CD4-positive, alpha-beta memory T cell (primary cell): ENCODE data around the gene ADAM15. TPM values are rescaled to one million over a fixed set of nuclear protein-coding genes. Genes with fewer than 3 reads are reported as not detected.

Experiments
- CTCF ChIA-PET: fragments of 350-600 bp; sonication (Branson Sonifier 250); formaldehyde crosslinking; loops from one replicate; lab custom pipeline; 2021; ENCODE audit warnings: inconsistent platforms; ENCODE audit not compliant: partially characterized antibody; lab: Charles Lee
- POLR2A ChIA-PET: fragments of 350-600 bp; sonication (Branson Sonifier 250); formaldehyde crosslinking; loops from one replicate; lab custom pipeline; 2021; ENCODE audit not compliant: partially characterized antibody; lab: Charles Lee
- DNase-seq, 5 donors: peaks; one replicate each; pipeline versions ENCODE4 v3.0.0 to v3.0.0-alpha.2; 2020 to 2022; ENCODE audit warnings: mixed read lengths in 1 of 5
- H3K27ac ChIP-seq: one replicate; pipeline ENCODE4 v1.7.0; 2013; ENCODE audit warnings: low read depth, low read length
- H3K27me3 ChIP-seq: 2 replicates; pipeline ENCODE4 v1.7.0; 2013; ENCODE audit warnings: mild to moderate bottlenecking, low read length, moderate library complexity; ENCODE audit not compliant: insufficient read depth
- H3K36me3 ChIP-seq: 2 replicates; pipeline ENCODE4 v1.7.0; 2013; ENCODE audit warnings: mild to moderate bottlenecking, low read length, moderate library complexity; ENCODE audit not compliant: insufficient read depth
- H3K4me1 ChIP-seq: 2 replicates; pipeline ENCODE4 v1.7.0; 2013; ENCODE audit warnings: mild to moderate bottlenecking, low read length, moderate library complexity; ENCODE audit not compliant: insufficient read depth
- H3K4me3 ChIP-seq, 2 donors: one replicate each; pipeline ENCODE4 v1.7.0; 2013; ENCODE audit warnings: low read length in 2 of 2, mild to moderate bottlenecking in 1 of 2
- H3K9me3 ChIP-seq, 2 donors: one replicate each; pipeline ENCODE4 v1.7.0; 2013; ENCODE audit warnings: low read length in 2 of 2, control low read depth in 1 of 2; ENCODE audit not compliant: control insufficient read depth in 1 of 2
- H3K27ac Mint-ChIP-seq, 7 donors: one replicate each; pipeline ENCODE4 v1.8.0; 2020 to 2021; ENCODE audit warnings: mixed read lengths in 7 of 7, mild to moderate bottlenecking in 6 of 7, inconsistent platforms in 3 of 7, moderate library complexity in 3 of 7
- H3K27me3 Mint-ChIP-seq, 2 donors: one replicate each; pipeline ENCODE4 v1.8.0; 2020 to 2021; ENCODE audit warnings: mixed read lengths in 2 of 2
- H3K36me3 Mint-ChIP-seq, 2 donors: one replicate each; pipeline ENCODE4 v1.8.0; 2020 to 2021; ENCODE audit warnings: mixed read lengths in 2 of 2, inconsistent platforms in 1 of 2, mild to moderate bottlenecking in 1 of 2
- H3K4me1 Mint-ChIP-seq, 4 donors: one replicate each; pipeline ENCODE4 v1.8.0; 2020 to 2021; ENCODE audit warnings: mixed read lengths in 4 of 4, mild to moderate bottlenecking in 1 of 4
- H3K4me3 Mint-ChIP-seq, 8 donors: one replicate each; pipeline ENCODE4 v1.8.0; 2020 to 2021; ENCODE audit warnings: mixed read lengths in 8 of 8, mild to moderate bottlenecking in 7 of 8, moderate library complexity in 6 of 8, inconsistent platforms in 3 of 8
- H3K9me3 Mint-ChIP-seq, 8 donors: one replicate each; pipeline ENCODE4 v1.8.0; 2020 to 2021; ENCODE audit warnings: mixed read lengths in 8 of 8, mild to moderate bottlenecking in 5 of 8, inconsistent platforms in 3 of 8, moderate library complexity in 1 of 8
- intact Hi-C: fragments of 100-400 bp; cut with micrococcal nuclease; formaldehyde crosslinking; loops from one replicate; pipeline ENCODE4 v1.15.1; 2023
- polyA plus RNA-seq, 2 donors: library from polyadenylated mRNA; unstranded; fragments of 300-500 nt; fragmentation: Illumina TruSeq; gene quantifications; one replicate each; pipeline ENCODE4 v1.2.3, GENCODE V29; 2021
- total RNA-seq, 2 experiments: library from RNA; stranded (reverse); gene quantifications; one replicate each; pipeline ENCODE4 v1.2.3, GENCODE V29; 2021

The ADAM15 gene, protein sequence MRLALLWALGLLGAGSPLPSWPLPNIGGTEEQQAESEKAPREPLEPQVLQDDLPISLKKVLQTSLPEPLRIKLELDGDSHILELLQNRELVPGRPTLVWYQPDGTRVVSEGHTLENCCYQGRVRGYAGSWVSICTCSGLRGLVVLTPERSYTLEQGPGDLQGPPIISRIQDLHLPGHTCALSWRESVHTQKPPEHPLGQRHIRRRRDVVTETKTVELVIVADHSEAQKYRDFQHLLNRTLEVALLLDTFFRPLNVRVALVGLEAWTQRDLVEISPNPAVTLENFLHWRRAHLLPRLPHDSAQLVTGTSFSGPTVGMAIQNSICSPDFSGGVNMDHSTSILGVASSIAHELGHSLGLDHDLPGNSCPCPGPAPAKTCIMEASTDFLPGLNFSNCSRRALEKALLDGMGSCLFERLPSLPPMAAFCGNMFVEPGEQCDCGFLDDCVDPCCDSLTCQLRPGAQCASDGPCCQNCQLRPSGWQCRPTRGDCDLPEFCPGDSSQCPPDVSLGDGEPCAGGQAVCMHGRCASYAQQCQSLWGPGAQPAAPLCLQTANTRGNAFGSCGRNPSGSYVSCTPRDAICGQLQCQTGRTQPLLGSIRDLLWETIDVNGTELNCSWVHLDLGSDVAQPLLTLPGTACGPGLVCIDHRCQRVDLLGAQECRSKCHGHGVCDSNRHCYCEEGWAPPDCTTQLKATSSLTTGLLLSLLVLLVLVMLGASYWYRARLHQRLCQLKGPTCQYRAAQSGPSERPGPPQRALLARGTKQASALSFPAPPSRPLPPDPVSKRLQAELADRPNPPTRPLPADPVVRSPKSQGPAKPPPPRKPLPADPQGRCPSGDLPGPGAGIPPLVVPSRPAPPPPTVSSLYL
- total RNA-seq: 10 to 100 TPM; 33.6 to 39.8 TPM
- 10 to 100 TPM; 14.8 to 18.2 TPM for polyA plus RNA-seq

DNA sequence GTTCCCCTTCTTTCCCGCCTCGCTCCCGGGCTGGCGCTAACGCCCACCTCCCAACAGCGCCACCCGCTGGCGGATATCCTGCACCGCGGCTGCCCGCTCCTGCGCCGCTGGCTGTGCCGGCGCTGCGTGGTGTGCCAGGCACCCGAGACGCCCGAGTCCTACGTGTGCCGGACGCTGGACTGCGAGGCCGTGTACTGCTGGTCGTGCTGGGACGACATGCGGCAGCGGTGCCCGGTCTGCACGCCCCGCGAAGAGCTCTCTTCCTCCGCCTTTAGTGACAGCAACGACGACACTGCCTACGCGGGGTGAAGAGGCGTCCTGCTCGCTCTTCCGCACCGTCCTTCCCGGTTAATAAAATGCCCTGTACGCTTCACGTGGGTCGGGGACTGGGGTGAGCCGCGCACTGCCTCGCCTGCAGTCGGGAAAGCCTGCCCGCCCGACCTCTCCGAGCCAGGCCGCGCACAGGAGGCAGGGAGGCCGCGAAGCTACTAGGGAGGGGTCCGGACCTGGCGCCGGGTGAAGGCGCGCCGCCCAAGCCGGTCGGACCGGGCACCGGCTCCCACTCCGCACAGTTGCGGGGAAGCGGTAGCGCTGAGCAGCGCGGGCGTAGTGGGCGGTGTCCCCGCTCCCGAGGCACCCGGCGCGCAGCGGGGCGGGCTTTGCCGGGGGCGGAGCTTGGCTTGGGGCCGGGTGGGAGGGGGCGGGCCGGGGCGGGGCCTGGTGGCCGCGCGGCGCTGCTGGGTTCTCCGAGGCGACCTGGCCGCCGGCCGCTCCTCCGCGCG lies at the start of gene ADAM15:
Gene ADAM15, plus strand, starts transcription at position 757 of the 782 bp plus-strand sequence. CDS start 71 bp downstream, outside the sequence.
- intact Hi-C loops: loop anchor here (1.0 to 5.0 kb wide), 6 partner anchors 33 to 491 kb away; partner anchors contain the start of genes CKS1B, FLAD1 and ZBTB7B
- H3K4me1 Mint-ChIP-seq: peaks cover 14 to 33% (median 27%) of the 10 kb centered on the region in 4 donors

DNA sequence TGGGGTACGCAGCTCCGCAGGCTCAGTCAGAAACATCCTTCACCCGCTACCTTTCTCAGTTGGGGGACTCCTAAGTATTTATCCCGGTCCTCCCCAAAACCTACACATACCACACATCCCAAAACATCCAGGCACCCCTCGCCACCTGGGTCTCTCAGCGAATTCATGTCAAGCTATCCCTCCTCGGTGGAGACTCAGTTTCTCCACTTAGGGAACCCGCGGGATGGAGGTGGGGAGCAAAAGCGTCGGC lies 49.8 kb upstream of the ADAM15 start:
- peak overlapping the region; percentile 88 to 99 (median 96) for H3K4me3 Mint-ChIP-seq
- H3K27ac ChIP-seq: peak overlapping the region; percentile 92
- peaks cover 34 to 72% (median 46%) of the 10 kb centered on the region in 4 donors for H3K4me1 Mint-ChIP-seq
- intact Hi-C loops: loop anchor here (5.0 kb wide), 2 partner anchors 51 to 444 kb away; partner anchors contain the start of genes ADAM15 and UBE2Q1
- H3K9me3 ChIP-seq: no peaks in the 10 kb centered on the region
- no peaks in the 10 kb centered on the region for H3K27me3 ChIP-seq
- H3K27ac Mint-ChIP-seq: peak overlapping the region; percentile 88 to 99 (median 93)
- no peaks in the 10 kb centered on the region for H3K27me3 Mint-ChIP-seq
- peaks cover 0 to 2% (median 0%) of the 10 kb centered on the region in 8 donors for H3K9me3 Mint-ChIP-seq
- peaks cover 54% of the 10 kb centered on the region for H3K4me1 ChIP-seq
- DNase-seq: no peak
- no peaks in the 10 kb centered on the region for H3K36me3 ChIP-seq
- H3K4me3 ChIP-seq: peak overlapping the region; percentile 78 to 80
- ChIA-PET POLR2A (interaction anchor here (0.6 to 38.9 kb wide), 6 partner anchors 8 to 84 kb away, joined by 3 to 1543 read pairs (median 10); partner anchors contain the start of genes CKS1B, EFNA4, FLAD1 and LENEP), CTCF (interaction anchor here (0.8 to 16.3 kb wide), 3 partner anchors 13 to 45 kb away, joined by 4 to 381 read pairs (median 30); partner anchors contain the start of genes FLAD1 and PBXIP1)
- H3K36me3 Mint-ChIP-seq: peaks cover 0 to 24% of the 10 kb centered on the region in 2 donors

More for the DNA sequence above, at the start of gene ADAM15:
- Histone ChIP-seq H3K36me3 (no peaks in the 10 kb centered on the region), H3K27me3 (no peaks in the 10 kb centered on the region), H3K27ac (peak within 1 kb of the TSS; percentile 71), H3K9me3 (no peaks in the 10 kb centered on the region), H3K4me3 (peak within 1 kb of the TSS; percentile 69 to 92), H3K4me1 (peaks cover 27% of the 10 kb centered on the region)
- peak within 1 kb of the TSS; percentile 70 to 93 (median 90) for H3K27ac Mint-ChIP-seq
- POLR2A ChIA-PET: interaction anchor here (0.6 to 6.9 kb wide), 28 partner anchors 11 to 491 kb away, joined by 3 to 83 read pairs (median 4); partner anchors contain the start of genes CKS1B, EFNA3, EFNA4 and FLAD1
- CTCF ChIA-PET: interaction anchor here (0.6 to 10.7 kb wide), 21 partner anchors 10 to 143 kb away, joined by 3 to 203 read pairs (median 4); partner anchors contain the start of genes EFNA4, KRTCAP2, PBXIP1 and PMVK
- H3K27me3 Mint-ChIP-seq: no peaks in the 10 kb centered on the region
- no peaks in the 10 kb centered on the region for H3K9me3 Mint-ChIP-seq
- peak; percentile 74 to 79 (median 77) for DNase-seq
- peak within 1 kb of the TSS; percentile 86 to 92 (median 88) for H3K4me3 Mint-ChIP-seq
- peaks cover 0 to 3% of the 10 kb centered on the region in 2 donors for H3K36me3 Mint-ChIP-seq

DNA sequence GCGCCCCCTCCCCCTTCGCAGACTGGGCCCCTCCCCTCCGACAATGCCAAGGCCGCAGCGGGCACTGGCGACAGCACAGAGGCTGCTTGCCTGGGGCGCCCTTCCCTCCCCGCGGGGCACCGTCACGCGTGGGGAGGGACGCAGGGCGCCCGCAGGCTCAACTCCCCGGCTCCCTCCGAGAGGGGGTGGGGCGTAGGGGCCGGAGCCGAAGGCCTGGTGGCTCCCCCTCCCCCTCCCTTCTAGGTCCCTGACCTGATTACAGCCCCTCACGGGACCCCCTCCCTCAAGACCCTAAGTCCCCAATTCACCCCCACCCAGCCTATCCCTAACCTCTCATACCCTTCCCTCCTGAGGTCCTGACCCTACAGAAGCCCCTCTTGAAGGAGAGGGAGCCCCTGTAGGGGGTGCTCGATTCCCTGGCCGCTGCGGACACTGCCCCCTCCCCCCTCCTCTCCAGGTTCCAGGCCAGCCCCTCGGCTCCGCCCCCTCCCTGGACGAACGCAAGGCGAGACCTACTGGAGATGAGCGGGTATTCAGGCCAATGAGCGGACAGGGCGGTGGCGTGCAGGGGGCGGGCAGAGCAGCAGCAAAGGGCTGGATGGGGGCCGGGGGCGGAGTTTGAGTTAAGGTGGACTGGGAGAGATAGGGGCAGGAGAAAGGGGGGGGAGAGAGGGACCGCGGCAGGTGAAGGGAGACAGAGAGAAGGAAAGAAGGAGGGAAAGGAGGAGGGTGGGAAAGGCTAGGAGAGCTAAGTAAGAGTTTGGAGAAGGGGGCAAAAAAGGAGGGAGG lies 49.2 kb upstream of the ADAM15 start:
- Histone ChIP-seq H3K9me3 (no peaks in the 10 kb centered on the region), H3K4me1 (peaks cover 59% of the 10 kb centered on the region), H3K27me3 (no peaks in the 10 kb centered on the region), H3K4me3 (peak overlapping the region; percentile 78 to 80), H3K36me3 (no peaks in the 10 kb centered on the region), H3K27ac (peak overlapping the region; percentile 92)
- Mint-ChIP-seq H3K4me1 (peaks cover 39 to 78% (median 51%) of the 10 kb centered on the region in 4 donors), H3K36me3 (peaks cover 0 to 26% of the 10 kb centered on the region in 2 donors), H3K27me3 (no peaks in the 10 kb centered on the region), H3K27ac (peak overlapping the region; percentile 90 to 99 (median 95)), H3K9me3 (peaks cover 0 to 2% (median 0%) of the 10 kb centered on the region in 8 donors), H3K4me3 (peak overlapping the region; percentile 88 to 99 (median 96))
- intact Hi-C loops: loop anchor here (1.0 to 5.0 kb wide), 5 partner anchors 8 to 445 kb away; partner anchors contain the start of genes ADAM15, PMVK and UBE2Q1
- ChIA-PET CTCF (interaction anchor here (0.8 to 16.3 kb wide), 3 partner anchors 13 to 46 kb away, joined by 4 to 381 read pairs (median 30); partner anchors contain the start of genes FLAD1 and PBXIP1), POLR2A (interaction anchor here (0.6 to 38.9 kb wide), 9 partner anchors 9 to 84 kb away, joined by 3 to 1543 read pairs (median 5); partner anchors contain the start of genes CKS1B, EFNA4, FLAD1 and LENEP)
- peak; percentile 95 to 98 (median 97) for DNase-seq

DNA sequence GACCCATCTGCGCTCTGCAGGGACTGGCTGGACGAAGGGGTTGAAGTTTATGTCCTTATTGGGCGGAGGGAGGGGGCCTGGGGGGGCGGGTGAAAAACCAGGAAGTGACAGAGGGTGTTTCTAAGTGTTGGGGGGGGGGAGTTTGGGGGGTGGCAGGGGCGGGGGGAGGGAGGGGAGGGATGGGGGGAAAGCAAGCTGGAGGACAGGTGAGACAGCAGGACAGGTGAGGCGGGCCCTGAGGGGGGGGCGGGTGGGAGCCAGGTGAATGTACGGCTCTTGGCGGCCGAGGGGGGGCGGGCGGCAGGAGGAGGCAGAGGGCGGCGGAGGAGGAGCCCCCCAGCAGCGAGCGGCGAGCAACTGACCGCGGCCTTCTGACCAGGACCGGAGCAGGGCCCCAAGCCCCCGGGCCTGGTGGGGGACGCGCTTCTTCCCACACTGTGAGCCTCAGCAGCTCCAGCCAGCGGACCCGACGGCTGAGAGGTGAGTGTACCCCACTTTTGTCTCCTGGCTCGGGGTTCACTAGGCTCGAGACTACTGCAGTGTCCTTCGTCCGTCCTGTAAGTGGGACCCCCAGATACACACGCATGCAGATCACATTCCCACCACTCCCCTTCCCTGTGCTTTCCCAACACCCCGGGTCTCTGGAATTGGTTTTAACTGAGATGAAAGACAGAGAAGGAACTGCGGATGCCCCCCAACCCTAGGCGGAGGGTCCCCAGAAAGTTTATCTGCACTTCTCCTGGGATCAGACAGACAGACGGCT lies 48.5 kb upstream of the ADAM15 start, which contains the start of gene ZBTB7B:
Gene ZBTB7B, plus strand, starts transcription at position 339 of the 763 bp plus-strand sequence. CDS start 11,859 bp downstream, outside the sequence.
- H3K4me1 Mint-ChIP-seq: peaks cover 39 to 80% (median 49%) of the 10 kb centered on the region in 4 donors
- intact Hi-C loops: loop anchor here (1.0 to 5.0 kb wide), 5 partner anchors 8 to 445 kb away; partner anchors contain the start of genes ADAM15, PMVK and UBE2Q1
- Histone ChIP-seq H3K4me3 (peak within 1 kb of the TSS; percentile 91 to 95), H3K27ac (peak within 1 kb of the TSS; percentile 92), H3K36me3 (no peaks in the 10 kb centered on the region), H3K4me1 (peaks cover 62% of the 10 kb centered on the region), H3K9me3 (no peaks in the 10 kb centered on the region), H3K27me3 (no peaks in the 10 kb centered on the region)
- H3K27ac Mint-ChIP-seq: peak within 1 kb of the TSS; percentile 90 to 99 (median 97)
- peaks cover 0 to 26% of the 10 kb centered on the region in 2 donors for H3K36me3 Mint-ChIP-seq
- H3K27me3 Mint-ChIP-seq: no peaks in the 10 kb centered on the region
- DNase-seq: peak in 1 of 5 donors; percentile 23
- no peaks in the 10 kb centered on the region for H3K9me3 Mint-ChIP-seq
- ChIA-PET CTCF (interaction anchor here (1.3 to 16.3 kb wide), 2 partner anchors 12 to 15 kb away, joined by 4 to 381 read pairs; no protein-coding TSS in a partner anchor), POLR2A (interaction anchor here (0.8 to 38.9 kb wide), 8 partner anchors 10 to 83 kb away, joined by 3 to 1543 read pairs (median 5); partner anchors contain the start of genes CKS1B, FLAD1, LENEP and PBXIP1)
- peak within 1 kb of the TSS; percentile 95 to 99 (median 98) for H3K4me3 Mint-ChIP-seq

DNA sequence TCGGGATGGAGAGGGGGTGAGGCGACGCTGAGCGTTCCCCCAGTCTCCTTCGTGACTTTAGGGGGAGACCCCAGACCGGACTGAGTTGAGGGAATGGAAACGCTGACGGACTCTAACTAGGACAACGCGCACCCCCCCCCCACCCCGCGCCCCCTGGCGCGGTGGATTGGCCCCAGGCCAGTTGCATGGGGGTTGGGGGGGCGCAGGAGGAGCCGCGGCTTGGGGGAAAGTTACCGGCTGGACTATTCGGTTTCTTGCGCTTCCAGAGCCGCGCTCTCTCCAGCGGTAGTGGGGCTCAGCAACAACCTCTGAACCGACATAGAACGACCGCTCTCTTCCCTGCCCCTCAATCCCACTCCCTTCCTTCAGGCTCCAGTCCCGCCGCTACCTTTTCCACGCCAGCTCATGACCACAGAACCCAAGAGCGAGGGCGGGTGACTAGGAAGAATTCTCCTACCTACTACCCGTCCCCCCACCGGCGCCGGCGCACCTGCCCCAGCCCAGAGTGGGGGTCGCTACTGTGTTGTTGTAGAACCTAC lies 47.8 kb upstream of the ADAM15 start:
- peak overlapping the region; percentile 91 to 95 for H3K4me3 ChIP-seq
- peak overlapping the region; percentile 95 to 99 (median 98) for H3K4me3 Mint-ChIP-seq
- H3K9me3 Mint-ChIP-seq: no peaks in the 10 kb centered on the region
- no peaks in the 10 kb centered on the region for H3K27me3 ChIP-seq
- H3K36me3 Mint-ChIP-seq: peaks cover 0 to 26% of the 10 kb centered on the region in 2 donors
- H3K4me1 ChIP-seq: peaks cover 62% of the 10 kb centered on the region
- H3K9me3 ChIP-seq: no peaks in the 10 kb centered on the region
- no peaks in the 10 kb centered on the region for H3K27me3 Mint-ChIP-seq
- intact Hi-C loops: loop anchor here (5.0 kb wide), 2 partner anchors 49 to 446 kb away; partner anchors contain the start of genes ADAM15 and UBE2Q1
- POLR2A ChIA-PET: interaction anchor here (0.8 to 38.9 kb wide), 4 partner anchors 11 to 66 kb away, joined by 3 to 1543 read pairs (median 158); partner anchors contain the start of genes CKS1B, FLAD1, PBXIP1 and PYGO2
- CTCF ChIA-PET: interaction anchor here (1.3 to 16.3 kb wide), 2 partner anchors 11 to 16 kb away, joined by 4 to 381 read pairs; no protein-coding TSS in a partner anchor
- no peaks in the 10 kb centered on the region for H3K36me3 ChIP-seq
- peak overlapping the region; percentile 86 for H3K27ac ChIP-seq
- DNase-seq: peak in 2 of 5 donors; percentile 20 to 59
- H3K4me1 Mint-ChIP-seq: peaks cover 36 to 79% (median 46%) of the 10 kb centered on the region in 4 donors
- peak overlapping the region; percentile 90 to 98 (median 97) for H3K27ac Mint-ChIP-seq
